Esophagus muscularis mucosa (tissue), 3 donors: ENCODE results near the gene TRMT1.

Source experiments
- CTCF ChIP-seq, 3 experiments: fragments of 200-600 bp in 2 of 3; fragments of 450-650 bp in 1 of 3; sonication (generic) in 2 of 3; IDR thresholded peaks; one replicate each; pipeline ENCODE4 v1.5.1; 2017 to 2019; ENCODE audit warnings: antibody characterized with exemption in 3 of 3, mild to moderate bottlenecking in 2 of 3, moderate library complexity in 1 of 3
- POLR2A ChIP-seq: fragments of 450-650 bp; IDR thresholded peaks from one replicate; pipeline ENCODE4 v1.6.1; 2017; ENCODE audit warnings: antibody characterized with exemption, moderate library complexity, mild to moderate bottlenecking, low read depth
- POLR2AphosphoS5 ChIP-seq, 2 donors: sonication (generic); formaldehyde crosslinking; IDR thresholded peaks; one replicate each; pipeline ENCODE4 v1.6.1; 2017; ENCODE audit warnings: antibody characterized with exemption in 2 of 2

- TF ChIP-seq POLR2AphosphoS5 (IDR thresholded peaks at IDR 0.05) = no peak
- TF ChIP-seq CTCF (IDR thresholded peaks at IDR 0.05) = no peak
- TF ChIP-seq POLR2A = no peak
Measured at GRCh38 chr19:13087795-13088537, 28.6 kb downstream of the TRMT1 start.
